Keratinocyte (primary cell): Measurements from ENCODE around the gene THRB.

Experiments used
- EZH2 ChIP-seq: IDR thresholded peaks from one replicate; pipeline ENCODE4 v1.6.1; 2012; ENCODE audit warnings: inconsistent platforms, mild to moderate bottlenecking, low read length, moderate library complexity
- TF ChIP-seq, protein P1 (sequence below), 3 experiments: IDR thresholded peaks in 1 of 3; conservative IDR thresholded peaks in 1 of 3; optimal IDR thresholded peaks in 1 of 3; 2 replicates in 2 of 3; 3 replicates in 1 of 3; pipeline versions ENCODE3 to v1.5.1; 2011; ENCODE audit warnings: low read length in 3 of 3, mild to moderate bottlenecking in 3 of 3, moderate library complexity in 2 of 3, control low read depth in 1 of 3, inconsistent platforms in 1 of 3; ENCODE audit not compliant: insufficient read depth in 2 of 3; ENCODE audit errors: extremely low read depth in 1 of 3

DNA sequence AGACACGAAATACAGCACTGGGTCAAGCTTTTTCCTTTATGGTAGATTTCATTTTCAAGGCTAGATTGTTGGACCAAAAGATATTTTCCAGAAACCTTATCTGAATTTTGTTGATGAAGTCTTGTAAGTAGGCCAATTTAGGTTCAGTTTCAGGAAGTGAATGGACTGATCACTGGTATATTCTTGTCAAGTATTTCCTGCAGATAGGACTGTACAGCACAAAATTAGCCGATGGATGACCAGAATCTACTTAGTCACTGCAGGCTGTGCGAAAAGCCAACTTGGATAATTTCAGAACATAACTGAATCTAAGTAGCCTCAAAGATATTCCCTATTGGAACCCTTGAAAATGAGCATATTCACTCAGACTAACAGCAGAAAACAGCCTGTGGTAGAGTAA lies 343.1 kb downstream of the THRB start:
- TF ChIP-seq, protein P1, sequence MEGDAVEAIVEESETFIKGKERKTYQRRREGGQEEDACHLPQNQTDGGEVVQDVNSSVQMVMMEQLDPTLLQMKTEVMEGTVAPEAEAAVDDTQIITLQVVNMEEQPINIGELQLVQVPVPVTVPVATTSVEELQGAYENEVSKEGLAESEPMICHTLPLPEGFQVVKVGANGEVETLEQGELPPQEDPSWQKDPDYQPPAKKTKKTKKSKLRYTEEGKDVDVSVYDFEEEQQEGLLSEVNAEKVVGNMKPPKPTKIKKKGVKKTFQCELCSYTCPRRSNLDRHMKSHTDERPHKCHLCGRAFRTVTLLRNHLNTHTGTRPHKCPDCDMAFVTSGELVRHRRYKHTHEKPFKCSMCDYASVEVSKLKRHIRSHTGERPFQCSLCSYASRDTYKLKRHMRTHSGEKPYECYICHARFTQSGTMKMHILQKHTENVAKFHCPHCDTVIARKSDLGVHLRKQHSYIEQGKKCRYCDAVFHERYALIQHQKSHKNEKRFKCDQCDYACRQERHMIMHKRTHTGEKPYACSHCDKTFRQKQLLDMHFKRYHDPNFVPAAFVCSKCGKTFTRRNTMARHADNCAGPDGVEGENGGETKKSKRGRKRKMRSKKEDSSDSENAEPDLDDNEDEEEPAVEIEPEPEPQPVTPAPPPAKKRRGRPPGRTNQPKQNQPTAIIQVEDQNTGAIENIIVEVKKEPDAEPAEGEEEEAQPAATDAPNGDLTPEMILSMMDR (optimal IDR thresholded peaks at IDR 0.05 in 1 of 3, IDR thresholded peaks at IDR 0.05 in 1 of 3, conservative IDR thresholded peaks at IDR 0.05 in 1 of 3; ENCODE audit: extremely low read depth in 1 of 3, insufficient read depth in 2 of 3, low read length in 3 of 3), result no peak
- no peak for TF ChIP-seq EZH2
